Measurements from ENCODE around the gene RALGPS1. TPM values are rescaled to one million over a fixed set of nuclear protein-coding genes. Genes with fewer than 3 reads are reported as not detected.

The RALGPS1 gene
- total RNA-seq, 2 donors from 2014 or later = 9.3 to 12.6 TPM

DNA sequence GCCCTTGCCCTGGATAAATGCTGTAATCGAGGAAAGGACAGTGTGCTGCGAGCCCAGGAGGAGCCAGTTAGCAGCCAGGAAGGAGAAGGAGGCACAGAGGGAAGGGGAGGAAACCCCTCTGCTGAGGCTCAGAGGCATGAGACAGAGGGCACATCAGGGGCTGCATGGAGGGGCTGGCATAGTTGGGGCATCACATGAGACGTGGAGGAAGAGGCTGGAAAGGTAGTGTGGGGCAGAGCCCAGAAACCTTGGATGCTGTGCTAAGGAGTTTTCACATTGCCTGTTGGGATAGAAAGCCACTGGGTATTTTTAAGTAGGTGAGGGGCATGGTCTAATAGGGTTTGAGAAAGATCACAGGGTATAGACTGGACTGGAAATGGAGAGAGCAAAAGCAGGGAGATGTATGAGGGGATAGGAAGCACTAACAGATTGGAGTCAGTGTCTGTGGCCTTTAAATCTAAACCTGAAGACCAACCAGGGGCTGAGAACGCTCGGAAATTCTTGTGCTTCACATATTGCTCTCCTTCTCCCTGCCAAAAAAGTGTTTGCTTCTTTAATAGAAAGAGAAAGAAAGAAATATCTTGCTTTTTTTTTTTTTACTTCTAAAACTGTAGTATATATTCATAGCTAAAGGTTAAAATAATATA is 240.9 kb downstream of the RALGPS1 start:
- peak overlapping the region; percentile 70 for H3K4me3 Mint-ChIP-seq
- H3K9me3 ChIP-seq (ENCODE audit: control insufficient read depth, low read length, poor library complexity, severe bottlenecking) = no peaks in the 10 kb centered on the region
- peaks cover 3% of the 10 kb centered on the region for H3K36me3 Mint-ChIP-seq (ENCODE audit: low read depth)
- ATAC-seq (no peak), DNase-seq (no peak)
- peak overlapping the region; percentile 91 for H3K27ac Mint-ChIP-seq
- peaks cover 21% of the 10 kb centered on the region for H3K4me1 Mint-ChIP-seq
- no peaks in the 10 kb centered on the region for H3K27me3 Mint-ChIP-seq

DNA sequence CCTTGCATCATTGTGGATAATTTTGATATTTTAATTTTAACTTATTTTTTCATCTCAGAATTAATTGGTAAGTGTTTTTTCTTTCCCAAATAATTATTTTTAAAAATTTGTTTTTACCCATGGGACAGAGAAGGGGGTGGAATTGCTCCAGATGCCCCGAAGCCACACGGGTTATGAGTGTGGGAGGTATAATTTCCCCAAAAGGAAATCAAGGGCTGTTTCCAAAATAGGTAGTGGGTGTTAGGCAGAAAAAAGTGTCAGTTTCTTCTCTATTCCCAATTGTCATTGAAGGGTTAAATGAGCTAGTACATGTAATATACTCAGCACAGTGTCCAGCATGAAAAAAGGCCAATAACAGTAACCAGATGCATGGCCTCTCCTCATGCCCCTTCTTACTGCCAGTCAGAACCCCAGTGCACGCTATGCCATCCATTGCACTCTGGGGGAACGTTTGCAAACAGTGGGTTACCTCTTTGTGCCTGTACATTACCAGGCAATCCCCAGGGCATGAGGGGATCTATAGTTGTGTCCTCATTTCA is 244.3 kb downstream of the RALGPS1 start:
- H3K27ac Mint-ChIP-seq = no peak overlapping the region

DNA sequence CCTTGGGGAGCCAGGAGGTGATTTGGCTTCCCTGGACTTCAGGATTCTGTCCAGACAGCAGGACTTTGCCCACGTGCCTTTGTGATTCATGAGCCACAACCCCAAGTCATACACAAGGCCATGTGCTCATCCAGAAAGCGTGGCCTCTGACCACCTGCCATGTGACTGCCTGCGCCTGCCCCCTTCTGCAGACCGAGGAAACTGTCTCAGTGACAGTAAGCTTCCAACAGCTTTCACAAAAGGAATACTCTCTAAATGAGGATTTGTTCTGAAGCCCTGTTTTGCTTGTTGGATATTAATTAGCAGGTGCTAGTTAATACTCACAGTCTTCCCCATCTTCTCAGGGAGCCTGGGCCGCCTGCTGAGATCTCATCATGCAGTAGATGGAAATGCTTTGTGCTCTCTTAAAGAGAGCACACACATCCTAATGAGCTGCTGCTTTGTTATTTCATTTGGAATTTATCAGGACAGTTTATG is 244.8 kb downstream of the RALGPS1 start:
- H3K27me3 Mint-ChIP-seq = no peaks in the 10 kb centered on the region
- H3K4me3 Mint-ChIP-seq = no peak overlapping the region
- no peak for DNase-seq
- peaks cover 3% of the 10 kb centered on the region for H3K36me3 Mint-ChIP-seq (ENCODE audit: low read depth)
- H3K4me1 Mint-ChIP-seq = peaks cover 25% of the 10 kb centered on the region
- H3K9me3 ChIP-seq (ENCODE audit: control insufficient read depth, low read length, poor library complexity, severe bottlenecking) = no peaks in the 10 kb centered on the region
- no peak for ATAC-seq
- no peak overlapping the region for H3K27ac Mint-ChIP-seq

More for the DNA sequence above, 244.3 kb downstream of the RALGPS1 start:
- Mint-ChIP-seq H3K27me3 (no peaks in the 10 kb centered on the region), H3K4me3 (no peak overlapping the region), H3K36me3 (ENCODE audit: low read depth) (peaks cover 3% of the 10 kb centered on the region), H3K4me1 (peaks cover 24% of the 10 kb centered on the region)
- DNase-seq (no peak), ATAC-seq (no peak)
- no peaks in the 10 kb centered on the region for H3K9me3 ChIP-seq (ENCODE audit: control insufficient read depth, low read length, poor library complexity, severe bottlenecking)

DNA sequence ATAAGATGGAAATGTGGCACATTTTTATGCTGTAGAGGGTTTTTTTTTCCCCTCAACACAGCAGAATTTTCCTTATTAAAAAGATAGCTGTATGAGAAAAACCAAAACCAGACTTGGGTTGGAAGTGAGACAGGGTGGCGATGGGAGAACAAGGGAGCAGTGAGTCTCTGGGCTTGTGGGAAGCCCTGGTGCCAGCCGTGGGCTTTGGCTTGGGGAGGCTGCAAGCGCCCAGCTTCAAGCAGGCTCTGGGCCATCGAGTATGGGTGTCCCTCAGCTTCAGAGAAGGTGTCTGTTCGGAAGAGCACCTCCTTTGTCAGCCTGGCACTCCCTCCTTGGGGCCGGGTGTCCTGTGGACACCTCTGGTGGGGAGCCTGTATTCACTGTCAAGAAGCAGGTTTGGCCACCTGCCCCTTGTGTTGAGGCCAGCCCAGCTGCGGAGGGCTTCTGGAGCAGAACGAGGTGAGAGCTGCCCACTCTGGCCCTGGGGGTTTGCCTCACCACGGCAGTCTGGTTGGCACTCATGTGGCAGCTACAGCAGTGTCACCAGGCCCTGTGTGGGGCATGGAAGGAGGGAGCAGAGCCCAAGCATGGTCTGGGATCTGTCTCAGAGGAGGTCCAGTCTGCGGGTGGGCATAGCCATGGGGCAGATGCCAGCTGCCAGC is 245.5 kb downstream of the RALGPS1 start:
- Mint-ChIP-seq H3K36me3 (ENCODE audit: low read depth) (peaks cover 1% of the 10 kb centered on the region), H3K27me3 (no peaks in the 10 kb centered on the region), H3K4me3 (no peak overlapping the region), H3K27ac (no peak overlapping the region), H3K4me1 (peaks cover 18% of the 10 kb centered on the region)
- ATAC-seq (no peak), DNase-seq (no peak)
- H3K9me3 ChIP-seq (ENCODE audit: control insufficient read depth, low read length, poor library complexity, severe bottlenecking) = no peaks in the 10 kb centered on the region

DNA sequence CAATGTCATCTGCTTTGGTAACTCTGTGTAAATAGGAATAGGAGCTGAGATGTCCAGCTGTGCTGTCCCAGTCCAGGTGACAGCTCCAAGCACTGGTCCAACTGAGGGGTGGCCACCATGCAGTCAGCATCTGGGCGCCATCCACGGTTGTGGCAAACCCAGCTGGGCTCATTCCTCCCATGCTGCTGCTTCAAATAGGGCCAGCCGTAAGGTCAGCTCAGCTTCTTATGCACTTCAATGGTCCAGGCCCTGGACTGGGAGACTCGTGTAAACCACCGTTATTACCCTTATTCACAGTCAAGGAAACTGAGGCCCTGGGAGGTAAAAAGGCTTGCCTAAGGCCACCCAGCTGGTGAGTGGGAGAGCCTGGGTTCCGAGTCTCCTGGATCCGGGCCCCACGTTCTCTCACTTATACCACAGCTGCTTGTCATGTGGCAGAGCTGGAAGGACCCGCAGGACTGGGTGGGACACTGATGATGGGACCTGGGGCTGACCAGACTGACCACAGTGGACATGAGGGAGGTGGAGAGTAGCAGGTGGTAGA is 246.6 kb downstream of the RALGPS1 start:
- Mint-ChIP-seq H3K4me3 (no peak overlapping the region), H3K27ac (peak overlapping the region; percentile 32), H3K36me3 (ENCODE audit: low read depth) (no peaks in the 10 kb centered on the region), H3K27me3 (no peaks in the 10 kb centered on the region), H3K4me1 (peaks cover 13% of the 10 kb centered on the region)
- H3K9me3 ChIP-seq (ENCODE audit: control insufficient read depth, low read length, poor library complexity, severe bottlenecking) = no peaks in the 10 kb centered on the region
- DNase-seq (no peak), ATAC-seq (no peak)

DNA sequence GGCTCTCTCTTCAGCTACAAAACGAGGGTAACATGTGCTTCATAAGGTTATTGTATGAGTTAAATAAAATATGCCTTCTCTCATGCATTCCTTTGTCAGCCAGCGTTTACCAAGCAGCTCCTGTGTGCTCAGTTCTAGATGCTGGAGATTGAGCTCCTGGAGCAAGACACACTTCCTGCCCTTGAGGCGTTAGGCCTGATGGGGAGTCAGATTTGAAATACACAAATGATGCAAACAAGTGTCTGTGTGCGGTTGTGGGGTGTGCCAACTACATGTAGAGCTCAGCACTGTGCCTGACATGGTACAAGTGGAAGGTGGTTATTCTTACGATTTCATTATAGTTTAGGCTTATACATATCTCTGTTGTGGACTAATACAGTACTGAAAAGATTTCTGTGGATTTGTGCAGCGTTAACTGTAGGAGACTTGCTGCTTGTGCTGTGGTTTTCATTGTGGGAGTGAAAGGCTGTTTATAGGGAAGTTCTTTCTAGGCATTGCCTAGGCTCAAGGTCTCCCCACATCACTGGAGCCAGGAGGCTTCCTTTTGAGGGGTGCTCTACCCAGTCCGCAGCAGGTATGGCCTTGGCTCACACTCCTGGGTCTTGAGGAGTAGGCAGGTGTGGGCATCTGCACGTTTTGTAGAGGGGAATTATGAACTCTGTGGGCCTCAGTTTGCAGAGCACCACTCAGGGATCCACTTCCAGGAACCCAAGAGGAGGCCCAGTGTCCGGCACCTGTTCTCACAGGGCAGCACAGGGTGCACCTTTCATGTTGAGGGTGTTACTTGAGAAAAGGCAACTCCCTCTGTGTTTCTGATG is 247.7 kb downstream of the RALGPS1 start:
- H3K4me1 Mint-ChIP-seq = peaks cover 16% of the 10 kb centered on the region
- H3K9me3 ChIP-seq (ENCODE audit: control insufficient read depth, low read length, poor library complexity, severe bottlenecking) = no peaks in the 10 kb centered on the region
- no peak overlapping the region for H3K4me3 Mint-ChIP-seq
- peak overlapping the region; percentile 62 for H3K27ac Mint-ChIP-seq
- H3K36me3 Mint-ChIP-seq (ENCODE audit: low read depth) = no peaks in the 10 kb centered on the region
- ATAC-seq (peak; percentile 28), DNase-seq (no peak)
- H3K27me3 Mint-ChIP-seq = no peaks in the 10 kb centered on the region

DNA sequence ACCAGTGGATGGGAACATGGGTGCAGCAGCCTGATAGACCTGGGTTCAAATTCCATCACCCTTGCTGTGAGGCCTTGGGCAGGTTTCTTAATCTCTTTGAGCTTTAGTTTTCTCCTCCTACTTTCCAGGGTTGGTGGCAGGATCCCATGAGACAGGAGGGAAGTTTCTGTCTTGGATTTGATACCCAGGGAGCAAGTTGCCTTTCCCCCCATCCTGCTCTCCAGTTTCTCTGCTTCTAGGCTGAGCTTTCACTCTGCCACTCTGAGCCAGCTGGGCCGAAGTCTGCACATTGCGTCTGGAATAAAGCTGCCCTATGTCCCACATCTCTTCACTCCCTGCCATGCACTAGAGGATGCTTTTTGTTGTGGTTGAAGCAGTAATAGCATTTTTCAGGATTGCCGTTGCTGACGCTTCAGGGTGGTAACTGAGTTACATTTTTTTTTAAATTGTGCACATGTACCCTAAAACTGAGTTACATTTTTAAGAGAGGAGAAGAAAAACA is 248.3 kb downstream of the RALGPS1 start:
- no peak for ATAC-seq
- Mint-ChIP-seq H3K36me3 (ENCODE audit: low read depth) (no peaks in the 10 kb centered on the region), H3K27ac (peak overlapping the region; percentile 62), H3K4me1 (peaks cover 16% of the 10 kb centered on the region), H3K4me3 (no peak overlapping the region), H3K27me3 (no peaks in the 10 kb centered on the region)
- no peak for DNase-seq
- H3K9me3 ChIP-seq (ENCODE audit: control insufficient read depth, low read length, poor library complexity, severe bottlenecking) = no peaks in the 10 kb centered on the region

DNA sequence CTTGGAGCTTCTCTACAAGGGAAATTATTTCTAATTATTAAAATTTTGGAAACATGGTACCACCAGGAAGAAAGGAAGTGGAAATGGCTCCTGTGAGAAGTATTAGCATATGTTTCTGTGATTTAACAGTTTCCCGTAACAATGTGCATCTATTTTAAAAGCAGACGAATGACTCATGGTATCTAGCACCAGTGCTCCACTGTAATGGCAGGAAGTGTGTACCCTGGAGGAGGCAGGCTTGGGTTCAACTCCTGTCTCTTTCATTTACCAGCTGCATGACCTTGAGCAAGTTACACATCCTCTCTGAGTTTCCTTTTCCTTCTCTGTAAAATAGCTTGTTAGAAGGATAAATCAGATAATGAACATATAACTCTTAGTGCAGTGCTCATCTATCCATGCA is 248.8 kb downstream of the RALGPS1 start:
- ATAC-seq (no peak), DNase-seq (no peak)
- Mint-ChIP-seq H3K36me3 (ENCODE audit: low read depth) (no peaks in the 10 kb centered on the region), H3K27ac (peak overlapping the region; percentile 62), H3K27me3 (no peaks in the 10 kb centered on the region), H3K4me3 (no peak overlapping the region), H3K4me1 (peaks cover 16% of the 10 kb centered on the region)
- no peaks in the 10 kb centered on the region for H3K9me3 ChIP-seq (ENCODE audit: control insufficient read depth, low read length, poor library complexity, severe bottlenecking)

DNA sequence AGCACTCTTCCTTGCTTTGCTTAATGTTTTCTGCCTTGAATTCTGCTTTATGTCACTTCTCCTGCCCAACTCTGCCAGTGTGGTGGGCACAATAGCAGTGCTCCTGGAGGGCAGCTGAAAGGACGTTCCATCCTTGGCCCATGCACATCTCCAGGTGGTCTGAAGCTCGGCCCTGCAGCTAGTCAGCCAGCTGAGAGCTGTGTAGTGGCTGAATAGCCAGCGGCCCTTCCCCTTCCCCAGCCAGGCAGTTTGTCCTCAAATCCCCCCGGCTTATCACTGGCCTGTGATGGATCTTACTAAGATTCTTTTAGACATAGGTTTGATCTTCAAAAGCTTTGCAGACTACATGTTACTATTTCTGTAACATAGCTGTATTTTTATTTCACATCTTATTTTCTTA is 250.5 kb downstream of the RALGPS1 start:
- peaks cover 16% of the 10 kb centered on the region for H3K4me1 Mint-ChIP-seq
- H3K4me3 Mint-ChIP-seq = no peak overlapping the region
- H3K36me3 Mint-ChIP-seq (ENCODE audit: low read depth) = peaks cover 2% of the 10 kb centered on the region
- DNase-seq (no peak), ATAC-seq (no peak)
- no peaks in the 10 kb centered on the region for H3K27me3 Mint-ChIP-seq
- no peaks in the 10 kb centered on the region for H3K9me3 ChIP-seq (ENCODE audit: control insufficient read depth, low read length, poor library complexity, severe bottlenecking)
- H3K27ac Mint-ChIP-seq = no peak overlapping the region

DNA sequence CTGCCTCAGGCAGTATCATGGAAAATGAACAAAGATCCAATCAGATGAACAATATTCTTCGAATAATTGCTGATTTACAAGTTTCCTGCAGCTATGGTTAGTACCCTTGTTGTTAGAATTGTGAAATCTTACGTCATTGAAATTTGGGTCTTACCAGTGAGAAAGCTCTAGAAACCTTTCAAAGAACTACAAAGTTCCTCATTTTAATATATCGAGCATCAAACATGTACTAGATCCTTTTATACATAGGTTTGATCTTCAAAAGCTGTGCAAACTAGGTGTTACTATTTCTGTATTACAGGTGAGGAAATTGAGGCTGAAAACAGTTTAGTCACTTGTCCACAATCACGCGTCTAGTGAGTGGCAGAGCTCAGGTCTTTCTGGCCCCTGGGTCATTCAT is 251.5 kb downstream of the RALGPS1 start:
- Mint-ChIP-seq H3K27ac (no peak overlapping the region), H3K4me3 (no peak overlapping the region), H3K36me3 (ENCODE audit: low read depth) (peaks cover 2% of the 10 kb centered on the region)

DNA sequence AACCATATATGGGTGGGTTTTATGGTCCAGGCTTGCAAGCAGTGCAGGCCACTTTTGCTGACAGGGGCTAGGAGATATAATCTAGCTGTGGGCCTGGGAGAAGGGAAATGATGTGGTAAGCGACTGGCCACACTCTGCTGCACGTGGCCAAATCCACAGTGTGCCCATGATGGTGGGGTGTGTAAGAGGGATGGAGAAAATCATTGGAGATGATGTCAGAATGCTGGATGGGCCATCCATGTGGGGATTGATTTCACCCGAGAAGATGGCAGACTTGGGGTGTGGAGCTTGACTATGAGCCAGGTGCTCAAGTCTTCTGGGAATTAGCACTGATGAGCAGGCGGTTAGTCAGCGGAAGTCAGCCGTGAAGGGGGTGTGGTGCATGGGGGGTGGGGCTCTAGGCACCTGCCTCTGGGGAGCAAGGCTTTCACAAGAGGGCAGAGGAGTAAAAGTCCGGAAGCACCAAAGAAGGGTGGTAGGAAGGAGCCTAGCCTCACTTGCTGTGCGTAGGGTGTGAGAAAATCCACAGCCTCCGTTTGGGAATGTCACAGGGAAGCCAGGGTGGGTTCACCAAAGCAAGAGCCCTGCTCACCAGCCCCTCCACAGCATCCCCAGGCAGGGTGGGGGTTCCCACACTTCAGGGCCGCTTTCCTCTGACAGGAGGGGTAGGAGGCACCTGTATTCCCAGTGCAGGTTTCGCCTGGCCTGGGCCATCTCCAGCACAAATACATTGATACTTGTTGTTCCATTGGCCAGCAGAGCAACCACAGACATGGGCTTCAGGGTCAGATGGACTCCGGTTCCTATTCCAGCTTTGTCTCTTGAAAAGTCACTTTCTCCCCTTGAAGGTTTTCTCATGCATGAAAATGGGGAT is 252.3 kb downstream of the RALGPS1 start:
- no peak for DNase-seq
- peaks cover 16% of the 10 kb centered on the region for H3K4me1 Mint-ChIP-seq
- H3K36me3 Mint-ChIP-seq (ENCODE audit: low read depth) = peaks cover 2% of the 10 kb centered on the region
- no peaks in the 10 kb centered on the region for H3K27me3 Mint-ChIP-seq
- no peaks in the 10 kb centered on the region for H3K9me3 ChIP-seq (ENCODE audit: control insufficient read depth, low read length, poor library complexity, severe bottlenecking)
- H3K4me3 Mint-ChIP-seq = peak overlapping the region; percentile 78
- H3K27ac Mint-ChIP-seq = no peak overlapping the region
- peak; percentile 56 for ATAC-seq

More for the DNA sequence above, 251.5 kb downstream of the RALGPS1 start:
- H3K27me3 Mint-ChIP-seq = no peaks in the 10 kb centered on the region
- DNase-seq (no peak), ATAC-seq (no peak)
- H3K4me1 Mint-ChIP-seq = peaks cover 16% of the 10 kb centered on the region
- H3K9me3 ChIP-seq (ENCODE audit: control insufficient read depth, low read length, poor library complexity, severe bottlenecking) = no peaks in the 10 kb centered on the region

Measured in T-helper 17 cell (primary cell).